ENCODE data around the gene MARCHF10. TPM values are rescaled to one million over a fixed set of nuclear protein-coding genes. Genes with fewer than 3 reads are reported as not detected.

MARCHF10 gene
- total RNA-seq, 1 donor from 2014 or later = not detected

DNA sequence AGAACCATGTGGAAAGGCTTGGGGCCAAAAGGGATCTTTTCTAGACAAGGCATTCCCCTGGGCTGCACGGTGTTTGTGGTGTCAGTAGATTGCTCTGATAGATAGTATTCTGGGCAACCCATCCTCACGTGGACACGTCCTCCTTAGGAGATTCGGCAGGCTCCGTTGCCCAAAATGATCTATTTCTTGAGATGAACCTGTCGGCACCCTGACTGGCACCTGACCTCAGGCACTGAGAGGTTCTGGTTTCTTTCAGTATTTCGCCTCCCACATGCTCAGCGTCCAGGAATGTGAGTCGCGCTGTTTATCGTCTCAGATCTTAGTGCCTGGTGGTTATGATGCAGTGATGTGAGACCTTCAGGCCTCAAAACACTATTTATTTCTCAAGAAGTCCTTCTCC is 89.7 kb downstream of the MARCHF10 start:
- Mint-ChIP-seq H3K27me3 (peaks cover 63% of the 10 kb centered on the region), H3K27ac (peak overlapping the region; percentile 12), H3K36me3 (ENCODE audit: low read depth) (no peaks in the 10 kb centered on the region), H3K9me3 (no peaks in the 10 kb centered on the region), H3K4me3 (no peak overlapping the region), H3K4me1 (peaks cover 5% of the 10 kb centered on the region)
- intact Hi-C loops (cut with micrococcal nuclease) = no loop called here
- DNase-seq = no peak

GRCh38 chr17:62717889-62718288 is 90.2 kb downstream of the MARCHF10 start:
- Mint-ChIP-seq H3K4me1 (peaks cover 5% of the 10 kb centered on the region), H3K4me3 (no peak overlapping the region), H3K27me3 (peaks cover 62% of the 10 kb centered on the region), H3K9me3 (no peaks in the 10 kb centered on the region), H3K27ac (no peak overlapping the region), H3K36me3 (ENCODE audit: low read depth) (no peaks in the 10 kb centered on the region)
- intact Hi-C loops (cut with micrococcal nuclease) = no loop called here
- no peak for DNase-seq

- intact Hi-C loops (cut with micrococcal nuclease) = no loop called here
- Mint-ChIP-seq H3K4me1 (peaks cover 5% of the 10 kb centered on the region), H3K9me3 (no peaks in the 10 kb centered on the region), H3K27me3 (peaks cover 59% of the 10 kb centered on the region), H3K27ac (no peak overlapping the region), H3K36me3 (ENCODE audit: low read depth) (no peaks in the 10 kb centered on the region), H3K4me3 (no peak overlapping the region)
- DNase-seq = no peak
Observed at GRCh38 chr17:62717589-62717855, 90.6 kb downstream of the MARCHF10 start.

DNA sequence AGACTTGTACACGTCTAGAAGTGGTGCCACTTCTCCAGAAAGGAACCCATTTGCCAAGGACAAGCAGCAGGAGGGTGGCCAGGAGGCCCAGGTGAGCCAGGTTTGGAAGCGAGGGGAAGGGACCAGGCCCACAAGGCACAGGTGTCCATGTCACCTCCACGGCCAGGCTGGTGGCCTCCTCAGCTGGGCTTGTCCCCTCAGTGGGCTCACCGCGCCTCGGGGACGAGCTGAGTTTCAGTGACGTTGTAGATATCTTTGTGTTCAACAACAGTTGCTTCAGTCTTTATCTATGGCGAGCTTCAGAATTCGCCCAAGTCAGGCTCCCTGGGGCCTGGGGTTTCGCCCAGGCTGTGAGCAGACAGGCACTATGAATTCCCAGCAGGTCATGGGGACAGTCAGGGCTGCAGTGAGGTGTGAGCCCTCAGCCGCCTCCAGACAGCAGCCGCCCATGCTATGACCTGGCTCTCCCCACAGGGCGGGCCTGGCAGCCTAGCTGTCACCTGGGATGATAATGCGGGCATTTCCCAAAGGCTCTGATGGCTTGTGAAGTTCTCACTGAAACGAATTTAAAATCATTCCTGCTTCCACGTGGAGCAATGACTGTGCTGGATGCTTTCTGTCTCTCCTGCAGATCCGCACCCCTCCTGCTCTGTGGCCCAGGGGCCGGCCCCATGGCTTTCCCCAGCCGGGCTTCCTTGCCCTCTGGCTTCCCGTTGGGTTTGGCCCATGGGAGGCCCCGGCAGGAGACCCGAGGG is 91.1 kb downstream of the MARCHF10 start:
- Mint-ChIP-seq H3K9me3 (no peaks in the 10 kb centered on the region), H3K27me3 (peaks cover 58% of the 10 kb centered on the region), H3K36me3 (ENCODE audit: low read depth) (no peaks in the 10 kb centered on the region), H3K27ac (no peak overlapping the region), H3K4me1 (peaks cover 5% of the 10 kb centered on the region), H3K4me3 (no peak overlapping the region)
- no peak for DNase-seq
- intact Hi-C loops (cut with micrococcal nuclease) = no loop called here

GRCh38 chr17:62715882-62716390 is 92.2 kb downstream of the MARCHF10 start:
- intact Hi-C loops (cut with micrococcal nuclease) = no loop called here
- Mint-ChIP-seq H3K27ac (no peak overlapping the region), H3K9me3 (no peaks in the 10 kb centered on the region), H3K4me1 (peaks cover 5% of the 10 kb centered on the region), H3K36me3 (ENCODE audit: low read depth) (no peaks in the 10 kb centered on the region), H3K4me3 (no peak overlapping the region), H3K27me3 (peaks cover 59% of the 10 kb centered on the region)
- no peak for DNase-seq

GRCh38 chr17:62714016-62714777 is 93.9 kb downstream of the MARCHF10 start:
- intact Hi-C loops (cut with micrococcal nuclease) = no loop called here
- Mint-ChIP-seq H3K36me3 (ENCODE audit: low read depth) (no peaks in the 10 kb centered on the region), H3K9me3 (no peaks in the 10 kb centered on the region), H3K4me3 (no peak overlapping the region), H3K4me1 (peaks cover 5% of the 10 kb centered on the region), H3K27ac (no peak overlapping the region), H3K27me3 (peaks cover 54% of the 10 kb centered on the region)
- no peak for DNase-seq

DNA sequence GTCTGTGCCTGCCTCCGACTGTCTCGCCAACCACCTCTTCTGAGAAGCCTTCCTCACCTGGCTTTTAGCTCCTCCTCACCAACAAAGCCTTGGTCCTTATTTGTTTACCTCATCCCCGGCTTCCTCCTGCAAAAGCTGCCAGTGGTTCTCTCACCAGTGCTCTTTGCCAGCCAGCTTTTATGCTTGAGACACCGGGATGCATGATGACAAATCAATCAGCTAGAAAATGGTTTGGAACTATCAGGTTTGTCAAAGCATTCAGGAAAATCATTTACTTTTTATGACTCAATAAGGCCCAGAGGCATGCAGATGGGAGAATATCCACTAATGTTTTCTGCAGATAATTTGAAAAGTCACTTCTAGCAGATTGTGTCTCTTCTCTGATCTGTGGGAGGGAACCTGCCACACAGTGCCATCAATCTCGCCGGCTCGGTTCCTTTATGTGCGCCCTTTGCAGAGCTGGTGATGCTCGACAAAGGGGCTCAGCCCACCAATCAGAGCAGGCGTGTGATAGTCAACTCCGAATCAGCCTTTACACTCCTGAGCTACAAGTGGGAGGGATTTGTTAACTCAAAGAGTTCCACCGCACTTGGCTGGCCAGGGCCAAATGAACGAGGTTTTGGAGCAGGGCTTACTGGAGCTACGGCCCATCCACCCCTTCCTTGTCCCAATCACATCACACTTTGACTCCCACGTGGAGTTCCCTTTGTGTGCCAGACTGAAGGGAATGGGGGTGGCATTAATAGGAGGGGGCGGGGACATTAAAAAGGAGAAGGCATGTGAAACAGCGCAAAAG is 94.8 kb downstream of the MARCHF10 start:
- no peak overlapping the region for H3K27ac Mint-ChIP-seq
- DNase-seq = no peak
- peaks cover 47% of the 10 kb centered on the region for H3K27me3 Mint-ChIP-seq
- intact Hi-C loops (cut with micrococcal nuclease) = no loop called here
- no peak overlapping the region for H3K4me3 Mint-ChIP-seq
- no peaks in the 10 kb centered on the region for H3K9me3 Mint-ChIP-seq
- no peaks in the 10 kb centered on the region for H3K4me1 Mint-ChIP-seq
- H3K36me3 Mint-ChIP-seq (ENCODE audit: low read depth) = no peaks in the 10 kb centered on the region

GRCh38 chr17:62712171-62712581 is 95.9 kb downstream of the MARCHF10 start:
- peaks cover 44% of the 10 kb centered on the region for H3K27me3 Mint-ChIP-seq
- H3K9me3 Mint-ChIP-seq = no peaks in the 10 kb centered on the region
- H3K36me3 Mint-ChIP-seq (ENCODE audit: low read depth) = no peaks in the 10 kb centered on the region
- DNase-seq = no peak
- no peak overlapping the region for H3K4me3 Mint-ChIP-seq
- no peak overlapping the region for H3K27ac Mint-ChIP-seq
- intact Hi-C loops (cut with micrococcal nuclease) = no loop called here
- no peaks in the 10 kb centered on the region for H3K4me1 Mint-ChIP-seq

GRCh38 chr17:62708587-62708986 is 99.5 kb downstream of the MARCHF10 start:
- Mint-ChIP-seq H3K4me1 (peaks cover 4% of the 10 kb centered on the region), H3K9me3 (no peaks in the 10 kb centered on the region), H3K27me3 (peaks cover 55% of the 10 kb centered on the region), H3K27ac (no peak overlapping the region), H3K4me3 (no peak overlapping the region), H3K36me3 (ENCODE audit: low read depth) (no peaks in the 10 kb centered on the region)
- intact Hi-C loops (cut with micrococcal nuclease) = no loop called here
- DNase-seq = no peak

DNA sequence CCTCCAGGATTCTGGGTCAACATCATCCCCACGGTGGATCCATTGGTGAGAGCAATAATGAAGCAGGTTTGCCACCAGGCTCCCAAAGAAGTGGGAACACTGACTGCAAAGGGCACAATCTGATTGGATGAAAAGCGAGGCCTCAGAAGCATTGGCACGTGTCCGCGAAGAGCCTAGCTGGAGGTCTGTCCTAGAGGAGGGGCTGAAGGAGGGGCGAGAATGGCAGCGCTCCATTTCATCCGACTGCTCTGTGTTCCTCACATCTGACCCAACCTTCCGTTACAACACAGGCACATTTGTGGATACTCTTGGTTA is 100.7 kb downstream of the MARCHF10 start:
- Mint-ChIP-seq H3K27me3 (peaks cover 53% of the 10 kb centered on the region), H3K4me3 (no peak overlapping the region), H3K9me3 (no peaks in the 10 kb centered on the region), H3K36me3 (ENCODE audit: low read depth) (no peaks in the 10 kb centered on the region), H3K27ac (no peak overlapping the region), H3K4me1 (peaks cover 4% of the 10 kb centered on the region)
- no peak for DNase-seq
- intact Hi-C loops (cut with micrococcal nuclease) = no loop called here

- Mint-ChIP-seq H3K27me3 (peaks cover 53% of the 10 kb centered on the region), H3K36me3 (ENCODE audit: low read depth) (no peaks in the 10 kb centered on the region), H3K9me3 (no peaks in the 10 kb centered on the region), H3K27ac (no peak overlapping the region), H3K4me1 (peaks cover 4% of the 10 kb centered on the region), H3K4me3 (no peak overlapping the region)
- intact Hi-C loops (cut with micrococcal nuclease) = no loop called here
- no peak for DNase-seq
Observed at GRCh38 chr17:62706598-62707424, 101.3 kb downstream of the MARCHF10 start.

- peaks cover 4% of the 10 kb centered on the region for H3K4me1 Mint-ChIP-seq
- no peak for DNase-seq
- intact Hi-C loops (cut with micrococcal nuclease) = no loop called here
- H3K36me3 Mint-ChIP-seq (ENCODE audit: low read depth) = no peaks in the 10 kb centered on the region
- H3K27ac Mint-ChIP-seq = no peak overlapping the region
- no peak overlapping the region for H3K4me3 Mint-ChIP-seq
- peaks cover 48% of the 10 kb centered on the region for H3K27me3 Mint-ChIP-seq
- no peaks in the 10 kb centered on the region for H3K9me3 Mint-ChIP-seq
Observed at GRCh38 chr17:62705778-62706597, 102.1 kb downstream of the MARCHF10 start.

Measured in activated CD4-positive, alpha-beta T cell treated with anti-CD3 and anti-CD28 coated beads, Interleukin-2, amount 10 ng/mL, durations not matched to agents 24 days and 14 days (primary cell).